GM13976 (cell line): ENCODE data around the gene CRISPLD2.

ENCODE experiments used
- DNase-seq: peaks from one replicate; pipeline ENCODE4 v3.0.0; 2012; ENCODE audit warnings: low spot score
- in situ Hi-C: fragments of 300-500 bp; cut with MboI; formaldehyde crosslinking; loops from one replicate; pipeline ENCODE4 v1.12.0; 2022; ENCODE audit warnings: low sequenced_read_pairs, mixed read lengths, inconsistent platforms; ENCODE audit not compliant: unreplicated experiment
- TF ChIP-seq, protein P1 (sequence below): IDR thresholded peaks from 2 replicates; pipeline ENCODE4 v1.5.1; 2012; ENCODE audit warnings: borderline replicate concordance, mild to moderate bottlenecking; ENCODE audit not compliant: insufficient read depth; ENCODE audit errors: extremely low read depth, missing control alignments, control extremely low read depth

The CRISPLD2 gene

DNA sequence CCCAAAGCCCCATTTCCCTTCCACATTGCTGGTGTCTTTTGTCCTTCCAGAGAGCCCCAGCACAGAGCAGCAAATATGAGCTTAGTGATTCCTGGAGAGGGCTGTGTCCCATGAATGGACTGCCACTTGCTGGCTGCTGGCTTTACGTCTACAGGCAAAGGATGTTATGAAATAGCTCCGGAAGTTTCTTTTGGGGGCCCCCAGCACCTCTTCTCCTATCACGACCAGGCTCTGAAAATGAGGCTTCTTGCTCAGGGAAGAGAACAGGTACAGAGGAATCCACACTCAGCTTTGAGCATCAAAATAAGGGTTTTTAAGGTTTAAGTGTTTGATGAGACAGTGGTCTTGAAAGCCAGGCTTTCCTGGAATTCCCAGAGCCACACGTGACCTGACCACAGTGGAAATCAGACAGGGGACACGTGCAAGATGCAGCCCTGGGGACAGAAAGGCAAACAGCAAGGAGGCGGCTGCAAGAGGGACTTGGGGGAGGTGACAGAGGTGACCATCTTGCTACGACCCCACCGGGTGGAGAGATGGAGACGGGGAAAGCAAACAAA is 133.5 kb downstream of the CRISPLD2 start:
- DNase-seq = no peak
- TF ChIP-seq, protein P1, sequence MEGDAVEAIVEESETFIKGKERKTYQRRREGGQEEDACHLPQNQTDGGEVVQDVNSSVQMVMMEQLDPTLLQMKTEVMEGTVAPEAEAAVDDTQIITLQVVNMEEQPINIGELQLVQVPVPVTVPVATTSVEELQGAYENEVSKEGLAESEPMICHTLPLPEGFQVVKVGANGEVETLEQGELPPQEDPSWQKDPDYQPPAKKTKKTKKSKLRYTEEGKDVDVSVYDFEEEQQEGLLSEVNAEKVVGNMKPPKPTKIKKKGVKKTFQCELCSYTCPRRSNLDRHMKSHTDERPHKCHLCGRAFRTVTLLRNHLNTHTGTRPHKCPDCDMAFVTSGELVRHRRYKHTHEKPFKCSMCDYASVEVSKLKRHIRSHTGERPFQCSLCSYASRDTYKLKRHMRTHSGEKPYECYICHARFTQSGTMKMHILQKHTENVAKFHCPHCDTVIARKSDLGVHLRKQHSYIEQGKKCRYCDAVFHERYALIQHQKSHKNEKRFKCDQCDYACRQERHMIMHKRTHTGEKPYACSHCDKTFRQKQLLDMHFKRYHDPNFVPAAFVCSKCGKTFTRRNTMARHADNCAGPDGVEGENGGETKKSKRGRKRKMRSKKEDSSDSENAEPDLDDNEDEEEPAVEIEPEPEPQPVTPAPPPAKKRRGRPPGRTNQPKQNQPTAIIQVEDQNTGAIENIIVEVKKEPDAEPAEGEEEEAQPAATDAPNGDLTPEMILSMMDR = no peak
- in situ Hi-C loops = loop anchor here (25.0 kb wide), 2 partner anchors 316 to 441 kb away; partner anchors contain the start of genes KLHL36 and MEAK7

- DNase-seq = no peak
- TF ChIP-seq, protein P1 = no peak
- in situ Hi-C loops = loop anchor here (25.0 kb wide), 2 partner anchors 318 to 443 kb away; partner anchors contain the start of genes KLHL36 and MEAK7
Observed at GRCh38 chr16:84955427-84955826, 135.6 kb downstream of the CRISPLD2 start.

DNA sequence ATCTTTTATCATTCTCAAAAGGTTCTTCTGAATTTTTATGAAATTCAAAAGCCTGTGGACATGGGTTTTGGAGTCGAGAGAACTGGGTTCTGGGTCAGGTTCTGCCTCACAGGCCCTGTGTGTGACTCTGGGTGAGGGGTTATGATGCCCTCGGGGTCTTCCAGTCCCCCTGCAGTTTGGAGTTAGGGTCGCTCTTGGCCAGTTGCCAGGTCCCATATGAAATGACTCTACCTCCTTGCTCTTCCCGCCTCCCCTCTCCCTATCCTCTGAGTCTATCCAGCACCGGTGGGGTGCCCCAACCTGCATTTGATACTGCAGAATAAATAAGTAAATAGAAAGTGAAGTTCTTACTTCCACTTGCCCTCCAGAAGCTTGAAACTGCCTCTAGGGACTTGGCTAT is 137.4 kb downstream of the CRISPLD2 start:
- in situ Hi-C loops = loop anchor here (25.0 kb wide), 2 partner anchors 320 to 445 kb away; partner anchors contain the start of genes KLHL36 and MEAK7
- DNase-seq = no peak
- TF ChIP-seq, protein P1 = no peak

- DNase-seq = no peak
- in situ Hi-C loops = loop anchor here (25.0 kb wide), 2 partner anchors 320 to 445 kb away; partner anchors contain the start of genes KLHL36 and MEAK7
- TF ChIP-seq, protein P1 = no peak
Observed at GRCh38 chr16:84957792-84958191, 138.0 kb downstream of the CRISPLD2 start.
